IgD-negative memory B cell (primary cell): ENCODE measurements around the gene MUCL3. TPM values are rescaled to one million over a fixed set of nuclear protein-coding genes. Genes with fewer than 3 reads are reported as not detected.
"Not testable (repeated sequence)": the region's sequence is repeated elsewhere in the genome, so short reads cannot be mapped to it uniquely, and the experiment has no call there.

Source experiments
- H3K27ac Mint-ChIP-seq, 3 donors: one replicate each; pipeline ENCODE4 v1.8.0; 2020 to 2022; ENCODE audit warnings: mild to moderate bottlenecking in 3 of 3, mixed read lengths in 3 of 3, moderate library complexity in 1 of 3
- H3K27me3 Mint-ChIP-seq: one replicate; pipeline ENCODE4 v1.8.0; 2021; ENCODE audit warnings: mixed read lengths
- H3K36me3 Mint-ChIP-seq: one replicate; pipeline ENCODE4 v1.8.0; 2020; ENCODE audit warnings: mild to moderate bottlenecking, mixed read lengths
- H3K4me1 Mint-ChIP-seq, 3 donors: one replicate each; pipeline ENCODE4 v1.8.0; 2020 to 2022; ENCODE audit warnings: mixed read lengths in 3 of 3, mild to moderate bottlenecking in 1 of 3
- H3K4me3 Mint-ChIP-seq, 4 donors: one replicate each; pipeline ENCODE4 v1.8.0; 2020 to 2022; ENCODE audit warnings: mild to moderate bottlenecking in 4 of 4, mixed read lengths in 4 of 4, moderate library complexity in 3 of 4
- H3K9me3 Mint-ChIP-seq, 3 donors: one replicate each; pipeline ENCODE4 v1.8.0; 2020 to 2021; ENCODE audit warnings: mixed read lengths in 3 of 3, mild to moderate bottlenecking in 1 of 3
- polyA plus RNA-seq: library from polyadenylated mRNA; unstranded; fragments of 300-500 nt; fragmentation: Illumina TruSeq; gene quantifications from one replicate; pipeline ENCODE4 v1.2.3, GENCODE V29; 2021

Gene MUCL3
- polyA plus RNA-seq, 1 donor from 2014 or later, result not detected

- H3K27me3 Mint-ChIP-seq, H3K4me1 Mint-ChIP-seq, H3K9me3 Mint-ChIP-seq, H3K4me3 Mint-ChIP-seq: not testable (repeated sequence)
- Mint-ChIP-seq H3K36me3 (peaks cover 17% of the 10 kb centered on the region), H3K27ac (peak overlapping the region in 1 of 3 donors; percentile 33)
Measured at GRCh38 chr6:30924040-30924627, 16.6 kb upstream of the MUCL3 start.

GRCh38 chr6:30926644-30927043 lies 14.1 kb upstream of the MUCL3 start:
- Mint-ChIP-seq H3K27me3 (no peaks in the 10 kb centered on the region), H3K27ac (peak overlapping the region in 1 of 3 donors; percentile 54), H3K36me3 (peaks cover 13% of the 10 kb centered on the region), H3K4me1 (peaks cover 0 to 3% (median 3%) of the 10 kb centered on the region in 3 donors), H3K9me3 (peaks cover 2 to 9% (median 4%) of the 10 kb centered on the region in 3 donors), H3K4me3 (no peak overlapping the region)

GRCh38 chr6:30927080-30927479 lies 13.7 kb upstream of the MUCL3 start:
- not testable (repeated sequence) for H3K4me3 Mint-ChIP-seq, H3K27me3 Mint-ChIP-seq, H3K4me1 Mint-ChIP-seq, H3K9me3 Mint-ChIP-seq, H3K27ac Mint-ChIP-seq
- H3K36me3 Mint-ChIP-seq, result peaks cover 13% of the 10 kb centered on the region

- H3K9me3 Mint-ChIP-seq, result peaks cover 2 to 9% (median 4%) of the 10 kb centered on the region in 3 donors
- H3K4me1 Mint-ChIP-seq, result peaks cover 0 to 1% (median 0%) of the 10 kb centered on the region in 3 donors
- H3K27ac Mint-ChIP-seq, result peak overlapping the region in 1 of 3 donors; percentile 31
- no peaks in the 10 kb centered on the region for H3K27me3 Mint-ChIP-seq
- no peak overlapping the region for H3K4me3 Mint-ChIP-seq
- H3K36me3 Mint-ChIP-seq, result peaks cover 10% of the 10 kb centered on the region
Measured at GRCh38 chr6:30928677-30929076, 12.1 kb upstream of the MUCL3 start.

- H3K27ac Mint-ChIP-seq, result peak overlapping the region in 1 of 3 donors; percentile 71
- H3K4me3 Mint-ChIP-seq, result no peak overlapping the region
- H3K4me1 Mint-ChIP-seq, result peaks cover 0 to 1% (median 0%) of the 10 kb centered on the region in 3 donors
- H3K36me3 Mint-ChIP-seq, result peaks cover 8% of the 10 kb centered on the region
- no peaks in the 10 kb centered on the region for H3K27me3 Mint-ChIP-seq
- peaks cover 2 to 9% (median 4%) of the 10 kb centered on the region in 3 donors for H3K9me3 Mint-ChIP-seq
Measured at GRCh38 chr6:30930506-30930905, 10.3 kb upstream of the MUCL3 start.

GRCh38 chr6:30931272-30931671 lies 9.5 kb upstream of the MUCL3 start:
- H3K4me3 Mint-ChIP-seq, result no peak overlapping the region
- peaks cover 8% of the 10 kb centered on the region for H3K36me3 Mint-ChIP-seq
- H3K27me3 Mint-ChIP-seq, result no peaks in the 10 kb centered on the region
- H3K4me1 Mint-ChIP-seq, result peaks cover 0 to 1% (median 0%) of the 10 kb centered on the region in 3 donors
- peak overlapping the region in 1 of 3 donors; percentile 71 for H3K27ac Mint-ChIP-seq
- peaks cover 2 to 9% (median 4%) of the 10 kb centered on the region in 3 donors for H3K9me3 Mint-ChIP-seq

- Mint-ChIP-seq H3K4me1 (peaks cover 0 to 1% (median 0%) of the 10 kb centered on the region in 3 donors), H3K27ac (peak within 1 kb of the TSS in 1 of 3 donors; percentile 71), H3K9me3 (peaks cover 2 to 9% (median 4%) of the 10 kb centered on the region in 3 donors), H3K27me3 (no peaks in the 10 kb centered on the region), H3K4me3 (no peak within 1 kb of the TSS), H3K36me3 (peaks cover 3% of the 10 kb centered on the region)
Measured at GRCh38 chr6:30931969-30932645, 8.7 kb upstream of the MUCL3 start, which contains the start of gene SFTA2. SFTA2 (minus strand) TSS chr6:30932170; CDS start chr6:30932096, 74 bp downstream.

- H3K27ac Mint-ChIP-seq, result peak overlapping the region in 1 of 3 donors; percentile 13
- H3K9me3 Mint-ChIP-seq, result peaks cover 2 to 8% (median 4%) of the 10 kb centered on the region in 3 donors
- no peak overlapping the region for H3K4me3 Mint-ChIP-seq
- H3K4me1 Mint-ChIP-seq, result peaks cover 0 to 1% (median 0%) of the 10 kb centered on the region in 3 donors
- H3K27me3 Mint-ChIP-seq, result no peaks in the 10 kb centered on the region
- H3K36me3 Mint-ChIP-seq, result peaks cover 3% of the 10 kb centered on the region
Measured at GRCh38 chr6:30932665-30933365, 8.0 kb upstream of the MUCL3 start.

GRCh38 chr6:30935018-30935417 lies 5.8 kb upstream of the MUCL3 start:
- Mint-ChIP-seq H3K36me3 (no peaks in the 10 kb centered on the region), H3K27ac (peak overlapping the region in 1 of 3 donors; percentile 61), H3K9me3 (no peaks in the 10 kb centered on the region), H3K4me1 (peaks cover 0 to 1% (median 0%) of the 10 kb centered on the region in 3 donors), H3K27me3 (peaks cover 5% of the 10 kb centered on the region), H3K4me3 (no peak overlapping the region)

- no peaks in the 10 kb centered on the region for H3K9me3 Mint-ChIP-seq
- peaks cover 0 to 1% (median 0%) of the 10 kb centered on the region in 3 donors for H3K4me1 Mint-ChIP-seq
- H3K27me3 Mint-ChIP-seq, result peaks cover 10% of the 10 kb centered on the region
- no peak overlapping the region for H3K27ac Mint-ChIP-seq
- no peaks in the 10 kb centered on the region for H3K36me3 Mint-ChIP-seq
- H3K4me3 Mint-ChIP-seq, result peak overlapping the region in 1 of 4 donors; percentile 60
Measured at GRCh38 chr6:30937265-30937664, 3.5 kb upstream of the MUCL3 start.

- Mint-ChIP-seq H3K4me1 (peaks cover 0 to 3% (median 0%) of the 10 kb centered on the region in 3 donors), H3K27me3 (peaks cover 22% of the 10 kb centered on the region), H3K9me3 (no peaks in the 10 kb centered on the region), H3K4me3 (no peak overlapping the region), H3K27ac (no peak overlapping the region), H3K36me3 (no peaks in the 10 kb centered on the region)
Measured at GRCh38 chr6:30938730-30939129, 2.0 kb upstream of the MUCL3 start.

- Mint-ChIP-seq H3K9me3 (no peaks in the 10 kb centered on the region), H3K4me1 (peaks cover 0 to 3% (median 0%) of the 10 kb centered on the region in 3 donors), H3K27me3 (peaks cover 30% of the 10 kb centered on the region)
Measured at GRCh38 chr6:30939473-30939872, 1.3 kb upstream of the MUCL3 start.

GRCh38 chr6:30942338-30943060 lies 1.7 kb downstream of the MUCL3 start:
- no peak overlapping the region for H3K27ac Mint-ChIP-seq
- no peaks in the 10 kb centered on the region for H3K36me3 Mint-ChIP-seq
- H3K4me1 Mint-ChIP-seq, result peaks cover 0 to 3% (median 0%) of the 10 kb centered on the region in 3 donors
- peaks cover 43% of the 10 kb centered on the region for H3K27me3 Mint-ChIP-seq
- H3K9me3 Mint-ChIP-seq, result no peaks in the 10 kb centered on the region
- H3K4me3 Mint-ChIP-seq, result no peak overlapping the region

More at GRCh38 chr6:30939473-30939872, 1.3 kb upstream of the MUCL3 start:
- Mint-ChIP-seq H3K4me3 (peak overlapping the region in 1 of 4 donors; percentile 71), H3K27ac (no peak overlapping the region), H3K36me3 (no peaks in the 10 kb centered on the region)

- Mint-ChIP-seq H3K36me3 (peaks cover under 1% of the 10 kb centered on the region), H3K4me1 (peaks cover 0 to 3% (median 0%) of the 10 kb centered on the region in 3 donors), H3K4me3 (no peak overlapping the region), H3K27ac (no peak overlapping the region), H3K27me3 (peaks cover 44% of the 10 kb centered on the region), H3K9me3 (no peaks in the 10 kb centered on the region)
Measured at GRCh38 chr6:30944051-30944450, 3.3 kb downstream of the MUCL3 start.
